ENCODE results near the gene DISP2. TPM values are rescaled to one million over a fixed set of nuclear protein-coding genes. Genes with fewer than 3 reads are reported as not detected.

Gene DISP2
- total RNA-seq, 1 experiment from 2014 or later, result 0.87 TPM

GRCh38 chr15:40377606-40378005, 19.6 kb downstream of the DISP2 start:
- Histone ChIP-seq H3K4me2 (ENCODE audit: low read length) (no peak overlapping the region), H3K9me3 (ENCODE audit: low read length) (no peaks in the 10 kb centered on the region), H3K27ac (ENCODE audit: low read length) (no peak overlapping the region), H3K79me2 (ENCODE audit: low read length) (no peaks in the 10 kb centered on the region), H3K36me3 (ENCODE audit: low read depth, low read length) (no peaks in the 10 kb centered on the region), H3K4me3 (ENCODE audit: low read length) (no peak overlapping the region), H3K4me1 (ENCODE audit: insufficient read depth, low read length) (peaks cover 21% of the 10 kb centered on the region), H3K9ac (ENCODE audit: low read length) (no peak overlapping the region), H4K20me1 (ENCODE audit: low read length) (no peaks in the 10 kb centered on the region), H3K9me2 (replicated peaks; ENCODE audit: low read length) (no peaks in the 10 kb centered on the region), H3K27me3 (ENCODE audit: low read length) (no peaks in the 10 kb centered on the region), H2AFZ (ENCODE audit: low read length) (no peak overlapping the region), H3F3A (ENCODE audit: low read length, unreplicated experiment) (no peaks in the 10 kb centered on the region)
- intact Hi-C loops (cut with micrococcal nuclease), result no loop called here
- CTCF ChIA-PET, result no interaction called here
- no peak for ATAC-seq
- BruUV-seq (replicated peaks), result no TSS peak
- DNase-seq, result no peak
- POLR2A ChIA-PET (ENCODE audit: unreplicated experiment), result interaction anchor here (0.7 kb wide), 1 partner anchor 29 kb away, joined by 3 read pairs; no protein-coding TSS in a partner anchor
- TF ChIP-seq, protein P1, sequence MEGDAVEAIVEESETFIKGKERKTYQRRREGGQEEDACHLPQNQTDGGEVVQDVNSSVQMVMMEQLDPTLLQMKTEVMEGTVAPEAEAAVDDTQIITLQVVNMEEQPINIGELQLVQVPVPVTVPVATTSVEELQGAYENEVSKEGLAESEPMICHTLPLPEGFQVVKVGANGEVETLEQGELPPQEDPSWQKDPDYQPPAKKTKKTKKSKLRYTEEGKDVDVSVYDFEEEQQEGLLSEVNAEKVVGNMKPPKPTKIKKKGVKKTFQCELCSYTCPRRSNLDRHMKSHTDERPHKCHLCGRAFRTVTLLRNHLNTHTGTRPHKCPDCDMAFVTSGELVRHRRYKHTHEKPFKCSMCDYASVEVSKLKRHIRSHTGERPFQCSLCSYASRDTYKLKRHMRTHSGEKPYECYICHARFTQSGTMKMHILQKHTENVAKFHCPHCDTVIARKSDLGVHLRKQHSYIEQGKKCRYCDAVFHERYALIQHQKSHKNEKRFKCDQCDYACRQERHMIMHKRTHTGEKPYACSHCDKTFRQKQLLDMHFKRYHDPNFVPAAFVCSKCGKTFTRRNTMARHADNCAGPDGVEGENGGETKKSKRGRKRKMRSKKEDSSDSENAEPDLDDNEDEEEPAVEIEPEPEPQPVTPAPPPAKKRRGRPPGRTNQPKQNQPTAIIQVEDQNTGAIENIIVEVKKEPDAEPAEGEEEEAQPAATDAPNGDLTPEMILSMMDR (conservative IDR thresholded peaks at IDR 0.05; ENCODE audit: low read depth, low read length), result no peak
- TF ChIP-seq EZH2 (IDR thresholded peaks at IDR 0.05; ENCODE audit: low read length, unreplicated experiment), result no peak

GRCh38 chr15:40379374-40379773, 21.4 kb downstream of the DISP2 start:
- H3K27ac ChIP-seq (ENCODE audit: low read length), result peak overlapping the region; percentile 19
- no TSS peak for BruUV-seq (replicated peaks)
- POLR2A ChIA-PET (ENCODE audit: unreplicated experiment), result interaction anchor here (0.7 kb wide), 1 partner anchor 119 kb away, joined by 4 read pairs; no protein-coding TSS in a partner anchor

GRCh38 chr15:40379853-40380252, 21.8 kb downstream of the DISP2 start:
- TF ChIP-seq EZH2phosphoT487 (IDR thresholded peaks at IDR 0.05; ENCODE audit: borderline replicate concordance, low read length) (no peak), EZH2 (IDR thresholded peaks at IDR 0.05; ENCODE audit: low read length, unreplicated experiment) (no peak)
- TF ChIP-seq, protein P1 (conservative IDR thresholded peaks at IDR 0.05; ENCODE audit: low read depth, low read length), result no peak

More at GRCh38 chr15:40379374-40379773, 21.4 kb downstream of the DISP2 start:
- no peak for TF ChIP-seq EZH2 (IDR thresholded peaks at IDR 0.05; ENCODE audit: low read length, unreplicated experiment)
- TF ChIP-seq, protein P1 (conservative IDR thresholded peaks at IDR 0.05; ENCODE audit: low read depth, low read length), result no peak
- TF ChIP-seq EZH2phosphoT487 (IDR thresholded peaks at IDR 0.05; ENCODE audit: borderline replicate concordance, low read length), result no peak
- Histone ChIP-seq H3K36me3 (ENCODE audit: low read depth, low read length) (no peaks in the 10 kb centered on the region), H3K27me3 (ENCODE audit: low read length) (no peaks in the 10 kb centered on the region), H3K9ac (ENCODE audit: low read length) (no peak overlapping the region), H3K9me3 (ENCODE audit: low read length) (no peaks in the 10 kb centered on the region), H2AFZ (ENCODE audit: low read length) (0 out of 2 replicates have a peak overlapping the region, but pooled peaks have one; percentile 15), H3K4me1 (ENCODE audit: insufficient read depth, low read length) (peaks cover 28% of the 10 kb centered on the region), H3K4me3 (ENCODE audit: low read length) (no peak overlapping the region), H4K20me1 (ENCODE audit: low read length) (no peaks in the 10 kb centered on the region), H3K4me2 (ENCODE audit: low read length) (no peak overlapping the region), H3K79me2 (ENCODE audit: low read length) (peaks cover 17% of the 10 kb centered on the region), H3K9me2 (replicated peaks; ENCODE audit: low read length) (no peaks in the 10 kb centered on the region), H3F3A (ENCODE audit: low read length, unreplicated experiment) (no peaks in the 10 kb centered on the region)
- intact Hi-C loops (cut with micrococcal nuclease), result no loop called here
- CTCF ChIA-PET, result interaction anchor here (0.7 kb wide), 1 partner anchor 582 kb away, joined by 4 read pairs; no protein-coding TSS in a partner anchor
- ATAC-seq (no peak), DNase-seq (no peak)

More at GRCh38 chr15:40379853-40380252, 21.8 kb downstream of the DISP2 start:
- H3K4me1 ChIP-seq (ENCODE audit: insufficient read depth, low read length), result peaks cover 33% of the 10 kb centered on the region
- POLR2A ChIA-PET (ENCODE audit: unreplicated experiment), result interaction anchor here (0.6 kb wide), 1 partner anchor 26 kb away, joined by 4 read pairs; the partner anchor contains the start of gene IVD
- H3K79me2 ChIP-seq (ENCODE audit: low read length), result peaks cover 21% of the 10 kb centered on the region
- no peak overlapping the region; the same call in 1 of the 2 replicates for H3K9ac ChIP-seq (ENCODE audit: low read length)
- CTCF ChIA-PET, result interaction anchor here (0.7 kb wide), 2 partner anchors 35 to 581 kb away, joined by 3 to 4 read pairs; no protein-coding TSS in a partner anchor
- no peaks in the 10 kb centered on the region for H3K27me3 ChIP-seq (ENCODE audit: low read length)
- peak overlapping the region; percentile 76 for H3K27ac ChIP-seq (ENCODE audit: low read length)
- no peaks in the 10 kb centered on the region for H3K9me3 ChIP-seq (ENCODE audit: low read length)
- no peaks in the 10 kb centered on the region for H4K20me1 ChIP-seq (ENCODE audit: low read length)
- intact Hi-C loops (cut with micrococcal nuclease), result no loop called here
- H3K36me3 ChIP-seq (ENCODE audit: low read depth, low read length), result peaks cover 5% of the 10 kb centered on the region; the same call in 1 of the 2 replicates
- peak overlapping the region; percentile 57 for H3K4me2 ChIP-seq (ENCODE audit: low read length)
- H3K4me3 ChIP-seq (ENCODE audit: low read length), result no peak overlapping the region
- no peaks in the 10 kb centered on the region for H3K9me2 ChIP-seq (replicated peaks; ENCODE audit: low read length)
- BruUV-seq (replicated peaks), result no TSS peak
- peak overlapping the region; percentile 15 for H2AFZ ChIP-seq (ENCODE audit: low read length)
- ATAC-seq (peak; percentile 69), DNase-seq (peak; percentile 96)
- no peaks in the 10 kb centered on the region for H3F3A ChIP-seq (ENCODE audit: low read length, unreplicated experiment)
